HepG2 (cell line): ENCODE data around the gene TBATA. TPM values are rescaled to one million over a fixed set of nuclear protein-coding genes. Genes with fewer than 3 reads are reported as not detected.

ENCODE experiments used
- ATAC-seq: fragments of 200-7000 bp; cut with Tn5 transposase; 3 replicates; pipeline ENCODE4 v1.9.1; 2020; ENCODE audit warnings: mild to moderate bottlenecking, moderate library complexity
- BruUV-seq: library from RNA; stranded (reverse); fragments of 400-500 nt; replicated peaks from 2 replicates; lab custom pipeline; 2021; lab: Mats Ljungman, UMichigan
- CTCF ChIA-PET: fragments of 300-600 bp; formaldehyde crosslinking; extraction: SDS; loops from one replicate; lab custom pipeline; 2021; ENCODE audit warnings: low total read pairs, inconsistent platforms, low intra/inter-chr PET ratio; lab: Yijun Ruan, JAX
- POLR2A ChIA-PET: fragments of 350-600 bp; sonication (Branson Sonifier 250); formaldehyde crosslinking; loops from one replicate; lab custom pipeline; 2020; ENCODE audit warnings: antibody characterized with exemption, inconsistent platforms; lab: Yijun Ruan, JAX
- DNase-seq: peaks from one replicate; pipeline ENCODE4 v3.0.0-alpha.2; 2015; ENCODE audit warnings: low spot score
- FAIRE-seq: peaks from 3 replicates; lab custom pipeline; 2011; peaks lifted over from hg19 to GRCh38; lab: Jason Lieb, UNC
- H2AFZ ChIP-seq: one replicate; pipeline ENCODE4 v1.6.1; 2011; ENCODE audit warnings: low read length, inconsistent platforms
- H3K27ac ChIP-seq: fragments of 300-600 bp; 3 replicates; pipeline ENCODE4 v1.8.0; 2011; ENCODE audit warnings: mixed run types, mild to moderate bottlenecking, mixed read lengths, low read length, inconsistent platforms; ENCODE audit not compliant: insufficient read depth; ENCODE audit errors: extremely low read length
- H3K27me3 ChIP-seq, 2 experiments: fragments of 200-600 bp in 1 of 2; 2 replicates in 1 of 2; 3 replicates in 1 of 2; pipeline versions ENCODE4 v1.6.0 to v1.8.0; 2011; ENCODE audit warnings: low read length in 2 of 2, mild to moderate bottlenecking in 2 of 2, moderate library complexity in 2 of 2, inconsistent platforms in 1 of 2; ENCODE audit not compliant: insufficient read depth in 2 of 2, control insufficient read depth in 1 of 2
- H3K36me3 ChIP-seq, 2 experiments: fragments of 200-600 bp in 1 of 2; replicated peaks in 1 of 2; 2 replicates in 1 of 2; 3 replicates in 1 of 2; pipeline versions ENCODE4 v1.5.1 to v1.8.0; 2011; ENCODE audit warnings: low read length in 2 of 2, inconsistent platforms in 1 of 2; ENCODE audit not compliant: insufficient read depth in 2 of 2, control insufficient read depth in 1 of 2
- H3K4me1 ChIP-seq: 2 replicates; pipeline ENCODE4 v1.5.1; 2012; ENCODE audit warnings: low read length, inconsistent platforms; ENCODE audit not compliant: insufficient read depth
- H3K4me2 ChIP-seq: 2 replicates; pipeline ENCODE4 v1.6.0; 2011; ENCODE audit warnings: low read depth, low read length, inconsistent platforms
- H3K4me3 ChIP-seq, 3 experiments: fragments of 200-600 bp in 1 of 3; sonication (generic), shearing (Covaris generic) in 1 of 3; replicated peaks in 1 of 3; 2 replicates each; pipeline ENCODE4 v1.5.1; 2011 to 2016; ENCODE audit warnings: low read length in 3 of 3, inconsistent platforms in 2 of 3, low read depth in 2 of 3, mild to moderate bottlenecking in 2 of 3, control low read depth in 1 of 3, mixed read lengths in 1 of 3; ENCODE audit not compliant: insufficient read depth in 1 of 3
- H3K79me2 ChIP-seq: one replicate; pipeline ENCODE4 v1.6.1; 2011; ENCODE audit warnings: low read length, inconsistent platforms; ENCODE audit not compliant: insufficient read depth
- H3K9ac ChIP-seq: 2 replicates; pipeline ENCODE4 v1.6.0; 2011; ENCODE audit warnings: mild to moderate bottlenecking, low read depth, low read length, inconsistent platforms; ENCODE audit not compliant: insufficient read depth
- H3K9me3 ChIP-seq: 2 replicates; pipeline ENCODE4 v1.5.1; 2012; ENCODE audit warnings: mild to moderate bottlenecking, low read length
- H4K20me1 ChIP-seq: 2 replicates; pipeline ENCODE4 v1.6.0; 2011; ENCODE audit warnings: inconsistent platforms, mild to moderate bottlenecking, low read length, moderate library complexity; ENCODE audit not compliant: insufficient read depth
- CCAR2 ChIP-seq: fragments of 200-400 bp; formaldehyde crosslinking; optimal IDR thresholded peaks from 2 replicates; pipeline ENCODE3; 2018; ENCODE audit warnings: low read depth, mild to moderate bottlenecking, low read length, moderate library complexity
- CEBPB ChIP-seq: IDR thresholded peaks from 2 replicates; pipeline ENCODE4 v1.6.1; 2011; ENCODE audit warnings: low read depth, low read length, improper control_type of control experiment, borderline replicate concordance
- GPN1 ChIP-seq: sonication (generic); formaldehyde crosslinking; IDR thresholded peaks from 2 replicates; pipeline ENCODE4 v1.5.1; 2020; ENCODE audit warnings: missing genetic modification reagents, borderline replicate concordance
- KDM4B ChIP-seq: sonication (generic); formaldehyde crosslinking; IDR thresholded peaks from 2 replicates; pipeline ENCODE4 v1.4.0; 2020; ENCODE audit warnings: missing genetic modification reagents
- TCF7 ChIP-seq: sonication (generic); IDR thresholded peaks from 2 replicates; pipeline ENCODE4 v1.6.1; 2016; ENCODE audit warnings: antibody characterized with exemption, low read depth
- ZIK1 ChIP-seq: sonication (generic); formaldehyde crosslinking; IDR thresholded peaks from 2 replicates; pipeline ENCODE4 v1.5.0; 2020; ENCODE audit warnings: mild to moderate bottlenecking, low read depth, missing genetic modification reagents, borderline replicate concordance
- WGBS: methylation state at CpG from one replicate; pipeline ENCODE4 v1.1.6; 2017; ENCODE audit warnings: low lambda C conversion rate; 5-methylcytosine and 5-hydroxymethylcytosine counted together
- in situ Hi-C: cut with HindIII; loops from 2 replicates; pipeline ENCODE4 v1.10.0; 2017; ENCODE audit warnings: low pct_unique_long_range_greater_than_20kb; ENCODE audit not compliant: extremely low pct_ligation_motif_present
- intact Hi-C: fragments of 100-400 bp; cut with micrococcal nuclease; formaldehyde crosslinking; loops from one replicate; pipeline ENCODE4 v1.10.0; 2022; ENCODE audit not compliant: unreplicated experiment
- polyA plus RNA-seq, 8 experiments: library from polyadenylated mRNA; depleted of rRNA in 3 of 8; stranded (reverse) in 7 of 8; unstranded in 1 of 8; fragments of >200 nt; fragmentation: Illumina TruSeq in 4 of 8; extraction: Trizol in 4 of 8; gene quantifications; 2 replicates each; pipeline versions ENCODE4 v1.2.1 to v1.2.3, GENCODE V29; 2011 to 2016; ENCODE audit warnings: low read depth in 4 of 8, missing spikeins in 1 of 8, mixed read lengths in 1 of 8; ENCODE audit not compliant: insufficient read depth in 1 of 8
- total RNA-seq, 5 experiments: library from RNA; depleted of rRNA; stranded (reverse); fragments of >200 nt; fragmentation: Illumina TruSeq; extraction: Trizol; gene quantifications; 2 replicates each; pipeline ENCODE4 v1.2.3, GENCODE V29; 2016; ENCODE audit warnings: low read depth in 1 of 5
- TF ChIP-seq, protein P1 (sequence below): sonication (generic); formaldehyde crosslinking; conservative IDR thresholded peaks from 2 replicates; pipeline ENCODE4 v1.4.0; 2020; ENCODE audit warnings: missing genetic modification reagents
- TF ChIP-seq, protein P2 (sequence below): sonication (generic); formaldehyde crosslinking; IDR thresholded peaks from 2 replicates; pipeline ENCODE4 v1.4.0; 2020; ENCODE audit warnings: mild to moderate bottlenecking, missing genetic modification reagents, borderline replicate concordance

Gene TBATA
- total and polyA plus RNA-seq, 2 of the 13 experiments (the other 11 are each of a cell fraction or from before 2014, with no cell fraction given): not detected

- Histone ChIP-seq H3K4me2 (no peak overlapping the region), H3K79me2 (no peaks in the 10 kb centered on the region), H3K27me3 (peaks cover 1 to 3% of the 10 kb centered on the region in 2 experiments; a peak in 1 of 5 replicates), H3K4me1 (0 out of 2 replicates have a peak, but pooled peaks cover 4% of the 10 kb centered on the region)
- in situ Hi-C loops: no loop called here
- WGBS: 18% methylated on average over 4 of the region's 5 CpGs
- no TSS peak for BruUV-seq
- ChIA-PET CTCF (no interaction called here), POLR2A (no interaction called here)
- DNase-seq: no peak
- TF ChIP-seq GPN1 (CRISPR knock-in tag) (no peak), KDM4B (CRISPR knock-in tag) (no peak), ZIK1 (CRISPR knock-in tag) (no peak), TCF7 (no peak), CCAR2 (no peak), CEBPB (peak; percentile 66)
- TF ChIP-seq, protein P1, sequence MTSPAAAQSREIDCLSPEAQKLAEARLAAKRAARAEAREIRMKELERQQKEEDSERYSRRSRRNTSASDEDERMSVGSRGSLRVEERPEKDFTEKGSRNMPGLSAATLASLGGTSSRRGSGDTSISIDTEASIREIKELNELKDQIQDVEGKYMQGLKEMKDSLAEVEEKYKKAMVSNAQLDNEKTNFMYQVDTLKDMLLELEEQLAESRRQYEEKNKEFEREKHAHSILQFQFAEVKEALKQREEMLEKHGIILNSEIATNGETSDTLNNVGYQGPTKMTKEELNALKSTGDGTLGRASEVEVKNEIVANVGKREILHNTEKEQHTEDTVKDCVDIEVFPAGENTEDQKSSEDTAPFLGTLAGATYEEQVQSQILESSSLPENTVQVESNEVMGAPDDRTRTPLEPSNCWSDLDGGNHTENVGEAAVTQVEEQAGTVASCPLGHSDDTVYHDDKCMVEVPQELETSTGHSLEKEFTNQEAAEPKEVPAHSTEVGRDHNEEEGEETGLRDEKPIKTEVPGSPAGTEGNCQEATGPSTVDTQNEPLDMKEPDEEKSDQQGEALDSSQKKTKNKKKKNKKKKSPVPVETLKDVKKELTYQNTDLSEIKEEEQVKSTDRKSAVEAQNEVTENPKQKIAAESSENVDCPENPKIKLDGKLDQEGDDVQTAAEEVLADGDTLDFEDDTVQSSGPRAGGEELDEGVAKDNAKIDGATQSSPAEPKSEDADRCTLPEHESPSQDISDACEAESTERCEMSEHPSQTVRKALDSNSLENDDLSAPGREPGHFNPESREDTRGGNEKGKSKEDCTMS: no peak
- TF ChIP-seq, protein P2, sequence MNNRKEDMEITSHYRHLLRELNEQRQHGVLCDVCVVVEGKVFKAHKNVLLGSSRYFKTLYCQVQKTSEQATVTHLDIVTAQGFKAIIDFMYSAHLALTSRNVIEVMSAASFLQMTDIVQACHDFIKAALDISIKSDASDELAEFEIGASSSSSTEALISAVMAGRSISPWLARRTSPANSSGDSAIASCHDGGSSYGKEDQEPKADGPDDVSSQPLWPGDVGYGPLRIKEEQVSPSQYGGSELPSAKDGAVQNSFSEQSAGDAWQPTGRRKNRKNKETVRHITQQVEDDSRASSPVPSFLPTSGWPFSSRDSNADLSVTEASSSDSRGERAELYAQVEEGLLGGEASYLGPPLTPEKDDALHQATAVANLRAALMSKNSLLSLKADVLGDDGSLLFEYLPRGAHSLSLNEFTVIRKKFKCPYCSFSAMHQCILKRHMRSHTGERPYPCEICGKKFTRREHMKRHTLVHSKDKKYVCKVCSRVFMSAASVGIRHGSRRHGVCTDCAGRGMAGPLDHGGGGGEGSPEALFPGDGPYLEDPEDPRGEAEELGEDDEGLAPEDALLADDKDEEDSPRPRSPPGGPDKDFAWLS (CRISPR knock-in tag): no peak
- TF ChIP-seq, all 625 proteins: peak for 1
- Histone ChIP-seq H3K9me3 (no peaks in the 10 kb centered on the region), H2AFZ (no peak overlapping the region), H4K20me1 (no peaks in the 10 kb centered on the region), H3K9ac (no peak overlapping the region), H3K27ac (no peak overlapping the region), H3K4me3 (no peak overlapping the region), H3K36me3 (no peaks in the 10 kb centered on the region)
- intact Hi-C loops: no loop called here
- no peak for ATAC-seq
- no peak for FAIRE-seq
Observed at GRCh38 chr10:70799124-70799523, 13.9 kb upstream of the TBATA start.
